Endothelial cell of umbilical vein (primary cell): ENCODE results near the gene AMER3. TPM values are rescaled to one million over a fixed set of nuclear protein-coding genes. Genes with fewer than 3 reads are reported as not detected.

Source experiments
- BruUV-seq: library from RNA; stranded (reverse); fragments of 400-500 nt; replicated peaks from 2 replicates; lab custom pipeline; 2021; lab: Mats Ljungman, UMichigan
- CTCF ChIA-PET: fragments of 300-600, 350-600 bp; sonication (Branson Sonifier 250); formaldehyde crosslinking; loops from one replicate; lab custom pipeline; 2021; ENCODE audit warnings: antibody characterized with exemption, inconsistent platforms; lab: Charles Lee
- POLR2A ChIA-PET: fragments of 300-600, 350-600 bp; sonication (Branson Sonifier 250); formaldehyde crosslinking; loops from one replicate; lab custom pipeline; 2021; ENCODE audit warnings: antibody characterized with exemption, inconsistent platforms; lab: Charles Lee
- DNase-seq: peaks from one replicate; pipeline ENCODE4 v3.0.0-alpha.2; 2011; ENCODE audit warnings: low read depth, low spot score
- FAIRE-seq: peaks from 2 replicates; lab custom pipeline; 2011; peaks lifted over from hg19 to GRCh38; lab: Jason Lieb, UNC
- H2AFZ ChIP-seq: 2 replicates; pipeline ENCODE4 v1.6.0; 2012; ENCODE audit warnings: low read depth, low read length, control low read depth, inconsistent platforms
- H3K27ac ChIP-seq: 2 replicates; pipeline ENCODE4 v1.5.1; 2011; ENCODE audit warnings: low read depth, mild to moderate bottlenecking, control low read depth, low read length, moderate library complexity; ENCODE audit not compliant: insufficient read depth
- H3K27me3 ChIP-seq, 2 experiments: 2 replicates each; pipeline versions ENCODE4 v1.6.0 to v1.6.1; 2011; ENCODE audit warnings: low read length in 2 of 2, mixed read lengths in 1 of 2; ENCODE audit not compliant: control insufficient read depth in 2 of 2, insufficient read depth in 2 of 2
- H3K36me3 ChIP-seq, 2 experiments: 2 replicates in 1 of 2; 3 replicates in 1 of 2; pipeline ENCODE4 v1.5.1; 2011; ENCODE audit warnings: low read length in 2 of 2, mild to moderate bottlenecking in 1 of 2, moderate library complexity in 1 of 2; ENCODE audit not compliant: control insufficient read depth in 2 of 2, insufficient read depth in 2 of 2; ENCODE audit errors: extremely low read depth in 1 of 2
- H3K4me1 ChIP-seq: 3 replicates; pipeline ENCODE4 v1.5.1; 2011; ENCODE audit warnings: mild to moderate bottlenecking, low read length; ENCODE audit not compliant: control insufficient read depth, insufficient read depth; ENCODE audit errors: extremely low read depth
- H3K4me2 ChIP-seq: 2 replicates; pipeline ENCODE4 v1.6.1; 2011; ENCODE audit warnings: low read length, control low read depth, mixed read lengths; ENCODE audit not compliant: insufficient read depth
- H3K4me3 ChIP-seq, 3 experiments: fragments of 200-600 bp in 1 of 3; sonication (generic), shearing (Covaris generic) in 1 of 3; replicated peaks in 1 of 3; 2 replicates each; pipeline ENCODE4 v1.5.1; 2011 to 2016; ENCODE audit warnings: control low read depth in 3 of 3, low read length in 3 of 3, mild to moderate bottlenecking in 2 of 3, inconsistent platforms in 1 of 3, low read depth in 1 of 3, moderate library complexity in 1 of 3; ENCODE audit not compliant: insufficient read depth in 1 of 3
- H3K79me2 ChIP-seq: 2 replicates; pipeline ENCODE4 v1.6.0; 2012; ENCODE audit warnings: low read length, inconsistent platforms; ENCODE audit not compliant: control insufficient read depth, insufficient read depth
- H3K9ac ChIP-seq: replicated peaks from 2 replicates; pipeline ENCODE3; 2011; ENCODE audit warnings: low read length, control low read depth; ENCODE audit not compliant: insufficient read depth; ENCODE audit errors: extremely low read depth
- H3K9me1 ChIP-seq: replicated peaks from 3 replicates; pipeline ENCODE4 v1.6.0; 2011; ENCODE audit warnings: mild to moderate bottlenecking, low read length; ENCODE audit not compliant: control insufficient read depth, insufficient read depth; ENCODE audit errors: extremely low read depth
- H3K9me3 ChIP-seq: replicated peaks from 2 replicates; pipeline ENCODE4 v1.5.1; 2012; ENCODE audit warnings: low read length, inconsistent platforms; ENCODE audit not compliant: control insufficient read depth, insufficient read depth
- H4K20me1 ChIP-seq: replicated peaks from 2 replicates; pipeline ENCODE3; 2011; ENCODE audit warnings: mild to moderate bottlenecking, low read length; ENCODE audit not compliant: control insufficient read depth, insufficient read depth; ENCODE audit errors: extremely low read depth
- EZH2 ChIP-seq: IDR thresholded peaks from 2 replicates; pipeline ENCODE4 v1.6.1; 2012; ENCODE audit warnings: borderline replicate concordance, low read depth, mild to moderate bottlenecking, moderate library complexity, low read length, inconsistent platforms; ENCODE audit not compliant: severe bottlenecking
- FOS ChIP-seq: IDR thresholded peaks from 2 replicates; pipeline ENCODE4 v1.6.1; 2011; ENCODE audit warnings: mild to moderate bottlenecking, low read length, moderate library complexity, borderline replicate concordance; ENCODE audit not compliant: insufficient read depth
- GATA2 ChIP-seq: IDR thresholded peaks from 2 replicates; pipeline ENCODE4 v1.7.0; 2011; ENCODE audit warnings: low read depth, mild to moderate bottlenecking, moderate library complexity, mixed read lengths, low read length; ENCODE audit not compliant: insufficient read length, insufficient read depth
- JUN ChIP-seq: IDR thresholded peaks from 2 replicates; pipeline ENCODE4 v1.6.1; 2011; ENCODE audit warnings: borderline replicate concordance, low read depth; ENCODE audit not compliant: insufficient read length, insufficient read depth
- MYC ChIP-seq: IDR thresholded peaks from one replicate; pipeline ENCODE4 v1.6.1; 2011; ENCODE audit warnings: mild to moderate bottlenecking, low read depth, low read length
- POLR2A ChIP-seq: IDR thresholded peaks from 2 replicates; pipeline ENCODE4 v1.6.1; 2012; ENCODE audit warnings: low read depth, mild to moderate bottlenecking, control low read depth, low read length
- POLR2AphosphoS5 ChIP-seq: IDR thresholded peaks from 2 replicates; pipeline ENCODE4 v1.6.1; 2012; ENCODE audit warnings: low read depth, mild to moderate bottlenecking, control low read depth, low read length, moderate library complexity; ENCODE audit not compliant: insufficient read depth
- dilution Hi-C: fragments of 300-500 bp; cut with MboI; formaldehyde crosslinking; loops from one replicate; pipeline ENCODE4 v1.15.0; 2019; ENCODE audit warnings: low sequenced_read_pairs; ENCODE audit not compliant: extremely low pct_ligation_motif_present
- intact Hi-C: fragments of 100-400 bp; cut with micrococcal nuclease; formaldehyde crosslinking; loops from one replicate; pipeline ENCODE4 v1.10.0; 2022
- polyA plus RNA-seq, 4 experiments: library from polyadenylated mRNA; depleted of rRNA in 3 of 4; stranded (reverse) in 3 of 4; unstranded in 1 of 4; fragments of >200 nt; gene quantifications; 2 replicates each; pipeline versions ENCODE4 v1.2.1 to v1.2.3, GENCODE V29; 2011 to 2012; ENCODE audit warnings: missing spikeins in 1 of 4
- total RNA-seq: library from RNA; stranded (reverse); gene quantifications from 2 replicates; pipeline ENCODE4 v1.2.3, GENCODE V29; 2021
- TF ChIP-seq, protein P1 (sequence below), 2 donors: IDR thresholded peaks; 1 replicate in 1 of 2; 2 replicates in 1 of 2; pipeline ENCODE4 v1.5.1; 2011; ENCODE audit warnings: low read length in 2 of 2, mild to moderate bottlenecking in 2 of 2, moderate library complexity in 2 of 2, control low read depth in 1 of 2, inconsistent platforms in 1 of 2, low read depth in 1 of 2; ENCODE audit not compliant: insufficient read depth in 1 of 2; ENCODE audit errors: extremely low read depth in 1 of 2
- TF ChIP-seq, protein P2 (sequence below): IDR thresholded peaks from 2 replicates; pipeline ENCODE4 v1.6.1; 2011; ENCODE audit not compliant: insufficient read depth, insufficient read length

AMER3 gene
- total and polyA plus RNA-seq, 2 donors (not counting 3 experiments of a cell fraction or from before 2014, with no cell fraction given), result not detected

DNA sequence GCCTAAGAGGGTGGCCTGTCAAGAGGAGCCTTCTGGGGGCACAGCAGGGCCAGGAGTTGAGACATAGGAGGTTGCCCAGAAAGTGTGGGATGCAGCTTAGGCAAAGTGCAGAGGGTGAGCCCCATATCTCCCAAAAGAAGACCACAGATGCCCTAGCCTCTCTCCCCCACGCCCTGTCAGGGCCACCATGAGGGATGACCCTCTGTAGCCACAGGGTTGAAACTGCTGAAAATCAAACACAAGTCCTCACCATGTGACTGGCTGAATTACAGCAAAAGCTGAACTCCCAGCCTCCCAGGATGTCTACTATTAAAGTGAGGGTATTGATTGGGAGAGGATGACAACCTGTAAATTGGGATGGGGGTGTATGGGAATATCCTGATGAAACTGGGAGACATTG, 44.0 kb downstream of the AMER3 start:
- Histone ChIP-seq H3K27ac (no peak overlapping the region), H3K36me3 (no peaks in the 10 kb centered on the region), H3K9ac (no peak overlapping the region), H3K79me2 (no peaks in the 10 kb centered on the region), H3K4me2 (no peak overlapping the region), H3K4me3 (no peak overlapping the region), H3K27me3 (peaks cover 0 to 3% of the 10 kb centered on the region in 2 experiments), H3K9me1 (no peaks in the 10 kb centered on the region), H2AFZ (no peak overlapping the region), H4K20me1 (no peaks in the 10 kb centered on the region), H3K4me1 (peaks cover 7% of the 10 kb centered on the region), H3K9me3 (no peaks in the 10 kb centered on the region)
- dilution Hi-C loops (no loop called here), intact Hi-C loops (loop anchor here (2.0 to 10.0 kb wide), 4 partner anchors 26 to 303 kb away; partner anchors contain the start of gene ARHGEF4)
- ChIA-PET POLR2A (no interaction called here), CTCF (interaction anchor here (2.7 to 6.5 kb wide), 2 partner anchors 75 to 121 kb away, joined by 66 to 141 read pairs; no protein-coding TSS in a partner anchor)
- BruUV-seq, result no TSS peak
- no peak for DNase-seq
- TF ChIP-seq EZH2 (no peak), FOS (no peak), POLR2A (no peak), GATA2 (no peak), POLR2AphosphoS5 (no peak), MYC (no peak), JUN (no peak)
- TF ChIP-seq, protein P1, sequence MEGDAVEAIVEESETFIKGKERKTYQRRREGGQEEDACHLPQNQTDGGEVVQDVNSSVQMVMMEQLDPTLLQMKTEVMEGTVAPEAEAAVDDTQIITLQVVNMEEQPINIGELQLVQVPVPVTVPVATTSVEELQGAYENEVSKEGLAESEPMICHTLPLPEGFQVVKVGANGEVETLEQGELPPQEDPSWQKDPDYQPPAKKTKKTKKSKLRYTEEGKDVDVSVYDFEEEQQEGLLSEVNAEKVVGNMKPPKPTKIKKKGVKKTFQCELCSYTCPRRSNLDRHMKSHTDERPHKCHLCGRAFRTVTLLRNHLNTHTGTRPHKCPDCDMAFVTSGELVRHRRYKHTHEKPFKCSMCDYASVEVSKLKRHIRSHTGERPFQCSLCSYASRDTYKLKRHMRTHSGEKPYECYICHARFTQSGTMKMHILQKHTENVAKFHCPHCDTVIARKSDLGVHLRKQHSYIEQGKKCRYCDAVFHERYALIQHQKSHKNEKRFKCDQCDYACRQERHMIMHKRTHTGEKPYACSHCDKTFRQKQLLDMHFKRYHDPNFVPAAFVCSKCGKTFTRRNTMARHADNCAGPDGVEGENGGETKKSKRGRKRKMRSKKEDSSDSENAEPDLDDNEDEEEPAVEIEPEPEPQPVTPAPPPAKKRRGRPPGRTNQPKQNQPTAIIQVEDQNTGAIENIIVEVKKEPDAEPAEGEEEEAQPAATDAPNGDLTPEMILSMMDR (IDR thresholded peaks at IDR 0.05; ENCODE audit: extremely low read depth in 1 of 2, insufficient read depth in 1 of 2, low read depth in 1 of 2, low read length in 2 of 2), result no peak
- TF ChIP-seq, protein P2, sequence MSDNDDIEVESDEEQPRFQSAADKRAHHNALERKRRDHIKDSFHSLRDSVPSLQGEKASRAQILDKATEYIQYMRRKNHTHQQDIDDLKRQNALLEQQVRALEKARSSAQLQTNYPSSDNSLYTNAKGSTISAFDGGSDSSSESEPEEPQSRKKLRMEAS, result no peak
- FAIRE-seq, result no peak
